PC-3 (cell line): ENCODE measurements around the gene ESPNL.

Source experiments
- CTCF ChIP-seq: fragments of 300-600 bp; sonication (generic); conservative IDR thresholded peaks from 2 replicates; pipeline ENCODE4 v1.5.1; 2017; ENCODE audit warnings: antibody characterized with exemption, low read depth, mild to moderate bottlenecking, low read length
- EZH2 ChIP-seq: fragments of 300-600 bp; sonication (generic); IDR thresholded peaks from one replicate; pipeline ENCODE4 v1.6.1; 2017; ENCODE audit warnings: antibody characterized with exemption, mild to moderate bottlenecking, low read length; ENCODE audit not compliant: unreplicated experiment
- EZH2phosphoT487 ChIP-seq: fragments of 300-600 bp; sonication (generic); IDR thresholded peaks from 2 replicates; pipeline ENCODE4 v1.6.1; 2018; ENCODE audit warnings: mild to moderate bottlenecking, antibody characterized with exemption, low read length, borderline replicate concordance

DNA sequence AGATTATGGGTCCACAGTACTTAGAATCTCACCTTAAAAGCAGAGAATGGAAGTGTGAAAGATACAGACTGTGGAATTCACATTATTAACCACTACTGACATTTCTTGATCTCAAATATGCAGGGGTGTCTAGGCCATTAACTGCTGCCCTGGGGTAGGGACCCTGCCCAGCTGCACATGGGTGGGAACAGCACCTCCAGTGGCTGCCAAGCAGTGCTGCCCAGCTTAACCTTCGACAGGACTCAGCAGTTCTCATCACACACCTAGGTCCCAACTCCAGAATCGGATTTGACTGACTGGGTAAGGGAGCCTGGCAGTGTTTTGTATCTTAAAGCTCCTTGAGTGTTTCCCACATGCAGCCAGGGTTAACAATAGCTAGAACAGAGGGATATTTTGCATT lies 73.6 kb downstream of the ESPNL start:
- peak; percentile 45 for TF ChIP-seq CTCF
- no peak for TF ChIP-seq EZH2phosphoT487
- TF ChIP-seq EZH2 = no peak
